Measurements from ENCODE around the gene IGFLR1. TPM values are rescaled to one million over a fixed set of nuclear protein-coding genes. Genes with fewer than 3 reads are reported as not detected.

The IGFLR1 gene
- total RNA-seq, 2 donors from 2014 or later = 1.8 to 6.4 TPM

DNA sequence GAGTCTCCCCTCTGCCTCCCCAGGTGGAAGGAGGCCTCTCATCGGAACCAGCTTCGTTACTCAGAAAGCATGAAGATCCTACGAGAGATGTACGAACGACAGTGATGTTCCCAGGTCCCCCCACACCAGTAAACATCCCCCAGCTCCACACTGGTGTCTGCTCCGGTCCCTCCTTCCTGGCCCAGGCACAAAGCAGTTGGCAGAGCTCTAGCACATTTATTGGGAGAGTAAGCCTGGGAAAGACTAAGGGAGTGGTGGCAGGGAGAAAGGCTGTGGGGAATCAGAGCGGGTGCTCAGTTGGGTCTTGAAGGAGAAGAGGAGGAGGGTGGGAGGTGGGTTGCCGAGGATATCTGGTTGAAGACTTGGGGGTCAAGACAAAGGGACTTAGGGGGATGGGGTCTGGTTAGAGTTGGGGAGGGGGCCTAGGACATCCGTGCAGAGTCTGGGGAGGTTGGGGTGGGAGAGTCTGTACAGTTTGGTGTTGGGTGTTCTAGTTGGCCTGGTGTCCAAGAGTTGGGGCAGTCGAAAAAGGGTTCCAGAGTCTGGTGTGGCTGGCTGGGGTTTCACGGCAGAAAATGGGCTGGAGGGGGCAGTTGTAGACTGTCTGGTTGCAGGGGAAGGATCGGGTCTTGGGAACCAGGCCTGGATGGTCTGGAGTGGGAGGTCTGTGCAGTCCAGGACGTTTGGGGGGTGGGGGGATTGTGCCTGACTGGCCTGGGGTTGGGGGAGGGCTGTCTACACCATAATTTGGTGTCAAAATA is 12.3 kb upstream of the IGFLR1 start:
- H3K27ac ChIP-seq = peak overlapping the region; percentile 97 to 98
- no peaks in the 10 kb centered on the region for H3K9me3 ChIP-seq
- H3K27me3 ChIP-seq = no peaks in the 10 kb centered on the region
- peak overlapping the region in 1 of 2 donors; percentile 93 for H3K4me3 ChIP-seq
- no peak for DNase-seq (ENCODE audit: low spot score)
- H3K36me3 ChIP-seq = peaks cover 28% of the 10 kb centered on the region
- TF ChIP-seq, protein P1, sequence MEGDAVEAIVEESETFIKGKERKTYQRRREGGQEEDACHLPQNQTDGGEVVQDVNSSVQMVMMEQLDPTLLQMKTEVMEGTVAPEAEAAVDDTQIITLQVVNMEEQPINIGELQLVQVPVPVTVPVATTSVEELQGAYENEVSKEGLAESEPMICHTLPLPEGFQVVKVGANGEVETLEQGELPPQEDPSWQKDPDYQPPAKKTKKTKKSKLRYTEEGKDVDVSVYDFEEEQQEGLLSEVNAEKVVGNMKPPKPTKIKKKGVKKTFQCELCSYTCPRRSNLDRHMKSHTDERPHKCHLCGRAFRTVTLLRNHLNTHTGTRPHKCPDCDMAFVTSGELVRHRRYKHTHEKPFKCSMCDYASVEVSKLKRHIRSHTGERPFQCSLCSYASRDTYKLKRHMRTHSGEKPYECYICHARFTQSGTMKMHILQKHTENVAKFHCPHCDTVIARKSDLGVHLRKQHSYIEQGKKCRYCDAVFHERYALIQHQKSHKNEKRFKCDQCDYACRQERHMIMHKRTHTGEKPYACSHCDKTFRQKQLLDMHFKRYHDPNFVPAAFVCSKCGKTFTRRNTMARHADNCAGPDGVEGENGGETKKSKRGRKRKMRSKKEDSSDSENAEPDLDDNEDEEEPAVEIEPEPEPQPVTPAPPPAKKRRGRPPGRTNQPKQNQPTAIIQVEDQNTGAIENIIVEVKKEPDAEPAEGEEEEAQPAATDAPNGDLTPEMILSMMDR (IDR thresholded peaks at IDR 0.05) = no peak
- H3K4me1 ChIP-seq = peaks cover 0 to 44% of the 10 kb centered on the region in 2 donors

GRCh38 chr19:35753634-35754369 is 11.6 kb upstream of the IGFLR1 start:
- TF ChIP-seq, protein P1 (IDR thresholded peaks at IDR 0.05) = no peak
- H3K27me3 ChIP-seq = no peaks in the 10 kb centered on the region
- H3K36me3 ChIP-seq = peaks cover 28% of the 10 kb centered on the region
- no peaks in the 10 kb centered on the region for H3K9me3 ChIP-seq
- peaks cover 0 to 44% of the 10 kb centered on the region in 2 donors for H3K4me1 ChIP-seq
- no peak overlapping the region for H3K4me3 ChIP-seq
- H3K27ac ChIP-seq = peak overlapping the region; percentile 97 to 98
- no peak for DNase-seq (ENCODE audit: low spot score)

GRCh38 chr19:35752746-35753350 is 10.6 kb upstream of the IGFLR1 start:
- Histone ChIP-seq H3K4me3 (no peak overlapping the region), H3K36me3 (peaks cover 28% of the 10 kb centered on the region), H3K27ac (no peak overlapping the region), H3K4me1 (peaks cover 0 to 43% of the 10 kb centered on the region in 2 donors), H3K9me3 (no peaks in the 10 kb centered on the region), H3K27me3 (no peaks in the 10 kb centered on the region)
- TF ChIP-seq, protein P1 (IDR thresholded peaks at IDR 0.05) = no peak
- DNase-seq (ENCODE audit: low spot score) = no peak

- Histone ChIP-seq H3K27me3 (no peaks in the 10 kb centered on the region), H3K4me1 (peaks cover 0 to 44% of the 10 kb centered on the region in 2 donors), H3K36me3 (peaks cover 28% of the 10 kb centered on the region), H3K27ac (no peak overlapping the region), H3K9me3 (no peaks in the 10 kb centered on the region), H3K4me3 (no peak overlapping the region)
- no peak for DNase-seq (ENCODE audit: low spot score)
- TF ChIP-seq, protein P1 (IDR thresholded peaks at IDR 0.05) = no peak
Observed at GRCh38 chr19:35751839-35752745, 9.8 kb upstream of the IGFLR1 start.

DNA sequence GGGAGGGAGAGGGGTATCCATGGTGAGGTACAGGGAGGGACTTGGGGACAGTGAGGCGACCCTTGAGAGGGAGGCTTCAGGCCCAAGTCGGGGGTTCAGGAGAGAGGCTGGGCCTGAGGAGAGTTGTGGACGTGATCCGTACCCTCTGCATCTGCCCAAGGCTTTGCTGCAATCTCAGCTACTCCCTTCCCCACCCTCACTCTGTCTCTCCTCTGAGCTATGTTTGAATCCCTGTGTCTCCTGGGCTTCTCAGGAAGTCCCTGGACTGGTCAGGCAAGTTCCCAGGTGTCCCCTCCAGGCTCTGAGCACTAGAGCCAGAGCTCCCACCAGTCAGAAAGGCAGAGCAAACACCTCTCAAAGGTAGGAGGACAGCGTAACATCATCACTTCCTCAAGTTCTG is 7.9 kb upstream of the IGFLR1 start:
- H3K36me3 ChIP-seq = peaks cover 28% of the 10 kb centered on the region
- H3K9me3 ChIP-seq = no peaks in the 10 kb centered on the region
- no peaks in the 10 kb centered on the region for H3K27me3 ChIP-seq
- no peak overlapping the region for H3K27ac ChIP-seq
- H3K4me3 ChIP-seq = no peak overlapping the region
- H3K4me1 ChIP-seq = peaks cover 0 to 36% of the 10 kb centered on the region in 2 donors
- TF ChIP-seq, protein P1 (IDR thresholded peaks at IDR 0.05) = no peak
- no peak for DNase-seq (ENCODE audit: low spot score)

Data from right atrium auricular region (tissue), 2 donors.